ENCODE results near the gene CHFR. TPM values are rescaled to one million over a fixed set of nuclear protein-coding genes. Genes with fewer than 3 reads are reported as not detected.
"Not testable (repeated sequence)": the region's sequence is repeated elsewhere in the genome, so short reads cannot be mapped to it uniquely, and the experiment has no call there.

The CHFR gene
- total RNA-seq, 1 experiment from 2014 or later: 32.3 TPM

DNA sequence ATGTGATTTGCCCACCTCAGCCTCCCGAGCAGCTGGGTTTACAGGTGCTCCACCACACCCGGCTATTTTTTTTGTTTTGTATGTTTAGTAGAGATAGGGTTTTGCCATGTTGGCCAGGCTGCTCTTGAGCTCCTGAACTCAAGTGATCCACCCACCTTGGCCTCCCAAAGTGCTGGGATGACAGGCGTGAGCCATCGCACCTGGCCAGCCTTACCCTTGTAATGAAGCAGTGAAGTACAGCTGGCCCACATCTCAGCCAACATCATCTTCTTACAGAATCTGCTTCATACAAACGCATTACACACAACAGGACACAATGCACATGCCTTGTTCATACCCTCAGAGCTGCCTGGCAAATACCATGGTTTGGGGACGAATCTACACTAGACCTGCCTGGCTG is 31.3 kb upstream of the CHFR start:
- intact Hi-C loops (cut with micrococcal nuclease; ENCODE audit: unreplicated experiment): no loop called here
- no TSS peak for BruUV-seq (replicated peaks)
- POLR2A ChIA-PET: no interaction called here
- peaks cover 51% of the 10 kb centered on the region for H3K9me3 Mint-ChIP-seq (ENCODE audit: unreplicated experiment)
- no peaks in the 10 kb centered on the region for H3K4me1 ChIP-seq
- CTCF ChIA-PET: no interaction called here
- no peaks in the 10 kb centered on the region for H3K4me1 Mint-ChIP-seq (ENCODE audit: low read depth, unreplicated experiment)
- no peak overlapping the region for H3K4me3 Mint-ChIP-seq (ENCODE audit: unreplicated experiment)
- DNase-seq: no peak
- peaks cover 22% of the 10 kb centered on the region for H3K9me3 ChIP-seq
- H3K36me3 Mint-ChIP-seq (ENCODE audit: insufficient read depth, unreplicated experiment): no peaks in the 10 kb centered on the region
- TF ChIP-seq, protein P1, sequence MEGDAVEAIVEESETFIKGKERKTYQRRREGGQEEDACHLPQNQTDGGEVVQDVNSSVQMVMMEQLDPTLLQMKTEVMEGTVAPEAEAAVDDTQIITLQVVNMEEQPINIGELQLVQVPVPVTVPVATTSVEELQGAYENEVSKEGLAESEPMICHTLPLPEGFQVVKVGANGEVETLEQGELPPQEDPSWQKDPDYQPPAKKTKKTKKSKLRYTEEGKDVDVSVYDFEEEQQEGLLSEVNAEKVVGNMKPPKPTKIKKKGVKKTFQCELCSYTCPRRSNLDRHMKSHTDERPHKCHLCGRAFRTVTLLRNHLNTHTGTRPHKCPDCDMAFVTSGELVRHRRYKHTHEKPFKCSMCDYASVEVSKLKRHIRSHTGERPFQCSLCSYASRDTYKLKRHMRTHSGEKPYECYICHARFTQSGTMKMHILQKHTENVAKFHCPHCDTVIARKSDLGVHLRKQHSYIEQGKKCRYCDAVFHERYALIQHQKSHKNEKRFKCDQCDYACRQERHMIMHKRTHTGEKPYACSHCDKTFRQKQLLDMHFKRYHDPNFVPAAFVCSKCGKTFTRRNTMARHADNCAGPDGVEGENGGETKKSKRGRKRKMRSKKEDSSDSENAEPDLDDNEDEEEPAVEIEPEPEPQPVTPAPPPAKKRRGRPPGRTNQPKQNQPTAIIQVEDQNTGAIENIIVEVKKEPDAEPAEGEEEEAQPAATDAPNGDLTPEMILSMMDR (IDR thresholded peaks at IDR 0.05; ENCODE audit: insufficient read depth in 1 of 2, low read depth in 1 of 2, low read length in 1 of 2, severe bottlenecking in 1 of 2, unreplicated experiment in 1 of 2): no peak
- H3K36me3 ChIP-seq (ENCODE audit: control insufficient read depth, insufficient read depth, low read length): no peaks in the 10 kb centered on the region
- no peaks in the 10 kb centered on the region for H3K27me3 ChIP-seq (replicated peaks; ENCODE audit: control insufficient read depth, insufficient read depth, low read length)
- H3K27ac Mint-ChIP-seq (ENCODE audit: unreplicated experiment): no peak overlapping the region
- H3K27me3 Mint-ChIP-seq (ENCODE audit: insufficient read depth, unreplicated experiment): no peaks in the 10 kb centered on the region
- H3K4me3 ChIP-seq (ENCODE audit: low read depth, low read length): no peak overlapping the region

DNA sequence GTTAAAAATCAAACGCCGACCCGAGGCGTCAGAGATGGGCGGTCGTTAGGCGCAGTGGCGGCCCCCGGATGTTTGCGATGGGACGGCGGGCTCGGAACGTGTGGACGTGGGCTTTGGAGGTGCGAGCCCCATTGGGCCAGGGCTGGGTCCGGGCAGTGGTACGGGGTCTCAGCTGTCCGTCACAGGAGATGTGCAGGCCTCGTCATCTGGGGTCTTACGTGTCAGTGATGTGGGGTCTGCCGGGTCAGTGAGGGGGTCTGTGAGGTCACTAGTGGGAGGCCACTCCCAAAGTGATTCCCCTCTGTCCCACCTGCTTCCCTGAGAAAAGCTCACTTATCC is 21.6 kb upstream of the CHFR start:
- Histone ChIP-seq H3K9me3 (peaks cover 16% of the 10 kb centered on the region), H3K27me3 (replicated peaks; ENCODE audit: control insufficient read depth, insufficient read depth, low read length) (no peaks in the 10 kb centered on the region), H3K36me3 (ENCODE audit: control insufficient read depth, insufficient read depth, low read length) (no peaks in the 10 kb centered on the region), H3K4me1 (no peaks in the 10 kb centered on the region), H3K4me3 (ENCODE audit: low read depth, low read length) (peak overlapping the region; percentile 57)
- Mint-ChIP-seq H3K4me3 (ENCODE audit: unreplicated experiment) (peak overlapping the region; percentile 73), H3K36me3 (ENCODE audit: insufficient read depth, unreplicated experiment) (peaks cover 9% of the 10 kb centered on the region), H3K27me3 (ENCODE audit: insufficient read depth, unreplicated experiment) (no peaks in the 10 kb centered on the region), H3K4me1 (ENCODE audit: low read depth, unreplicated experiment) (no peaks in the 10 kb centered on the region), H3K9me3 (ENCODE audit: unreplicated experiment) (peaks cover 29% of the 10 kb centered on the region), H3K27ac (ENCODE audit: unreplicated experiment) (peak overlapping the region; percentile 48)
- BruUV-seq (replicated peaks): no TSS peak
- ChIA-PET POLR2A (no interaction called here), CTCF (no interaction called here)
- TF ChIP-seq, protein P1 (IDR thresholded peaks at IDR 0.05; ENCODE audit: insufficient read depth in 1 of 2, low read depth in 1 of 2, low read length in 1 of 2, severe bottlenecking in 1 of 2, unreplicated experiment in 1 of 2): no peak
- DNase-seq: no peak
- intact Hi-C loops (cut with micrococcal nuclease; ENCODE audit: unreplicated experiment): loop anchor here (2.0 kb wide), 1 partner anchor 22 kb away; the partner anchor contains the start of gene CHFR

DNA sequence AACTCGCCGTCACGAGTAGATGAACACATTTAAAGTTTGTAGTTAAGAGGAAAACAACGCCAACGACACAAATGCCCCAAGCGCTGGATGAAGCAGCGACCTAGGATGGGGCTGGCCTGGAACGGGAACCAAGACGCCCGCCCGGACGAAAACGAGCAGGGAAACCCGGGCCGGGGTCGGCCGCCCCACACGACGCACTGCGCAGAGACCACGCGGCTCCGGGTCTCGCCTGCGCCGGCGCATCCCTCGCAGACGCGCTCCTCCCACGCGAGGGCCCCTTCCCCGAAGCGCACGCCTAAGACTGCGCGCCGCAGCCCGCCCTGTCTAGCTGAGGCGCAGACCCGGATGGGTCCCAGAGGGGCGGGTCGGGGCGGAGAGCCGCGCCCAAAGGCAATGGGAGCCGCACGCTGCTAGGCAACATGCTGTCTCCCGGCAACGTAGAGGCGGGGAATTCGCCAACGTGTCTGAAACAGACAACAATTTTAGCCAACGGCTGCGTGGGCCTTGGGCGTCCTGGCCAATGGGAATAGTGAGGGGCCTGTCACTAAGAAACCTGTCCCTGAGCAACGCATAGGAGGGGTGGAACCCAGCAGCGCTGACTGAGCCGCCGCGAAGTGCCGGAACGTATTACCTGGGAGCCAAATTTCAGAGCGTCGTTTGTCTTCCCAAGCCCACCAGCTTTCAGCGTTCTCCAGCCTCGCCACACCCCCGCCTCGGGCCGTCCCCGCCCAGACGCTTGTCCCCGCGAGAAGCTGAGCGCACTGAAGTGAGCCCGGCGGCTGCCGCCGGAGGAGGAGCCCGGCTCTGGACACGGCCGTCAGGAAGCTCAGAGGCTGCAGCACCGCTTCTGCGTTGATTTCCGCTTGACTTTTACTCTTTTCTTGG is 21.0 kb upstream of the CHFR start:
- peak overlapping the region; percentile 73 for H3K4me3 Mint-ChIP-seq (ENCODE audit: unreplicated experiment)
- peaks cover 27% of the 10 kb centered on the region for H3K9me3 Mint-ChIP-seq (ENCODE audit: unreplicated experiment)
- no peaks in the 10 kb centered on the region for H3K27me3 Mint-ChIP-seq (ENCODE audit: insufficient read depth, unreplicated experiment)
- Histone ChIP-seq H3K27me3 (replicated peaks; ENCODE audit: control insufficient read depth, insufficient read depth, low read length) (no peaks in the 10 kb centered on the region), H3K9me3 (peaks cover 16% of the 10 kb centered on the region), H3K4me1 (no peaks in the 10 kb centered on the region), H3K36me3 (ENCODE audit: control insufficient read depth, insufficient read depth, low read length) (no peaks in the 10 kb centered on the region), H3K4me3 (ENCODE audit: low read depth, low read length) (peak overlapping the region; percentile 57)
- CTCF ChIA-PET: no interaction called here
- peak; percentile 91 to 95 for DNase-seq
- peaks cover 9% of the 10 kb centered on the region for H3K36me3 Mint-ChIP-seq (ENCODE audit: insufficient read depth, unreplicated experiment)
- no peaks in the 10 kb centered on the region for H3K4me1 Mint-ChIP-seq (ENCODE audit: low read depth, unreplicated experiment)
- intact Hi-C loops (cut with micrococcal nuclease; ENCODE audit: unreplicated experiment): loop anchor here (2.0 kb wide), 1 partner anchor 22 kb away; the partner anchor contains the start of gene CHFR
- no TSS peak for BruUV-seq (replicated peaks)
- peak overlapping the region; percentile 48 for H3K27ac Mint-ChIP-seq (ENCODE audit: unreplicated experiment)
- POLR2A ChIA-PET: no interaction called here
- TF ChIP-seq, protein P1 (IDR thresholded peaks at IDR 0.05; ENCODE audit: insufficient read depth in 1 of 2, low read depth in 1 of 2, low read length in 1 of 2, severe bottlenecking in 1 of 2, unreplicated experiment in 1 of 2): no peak

DNA sequence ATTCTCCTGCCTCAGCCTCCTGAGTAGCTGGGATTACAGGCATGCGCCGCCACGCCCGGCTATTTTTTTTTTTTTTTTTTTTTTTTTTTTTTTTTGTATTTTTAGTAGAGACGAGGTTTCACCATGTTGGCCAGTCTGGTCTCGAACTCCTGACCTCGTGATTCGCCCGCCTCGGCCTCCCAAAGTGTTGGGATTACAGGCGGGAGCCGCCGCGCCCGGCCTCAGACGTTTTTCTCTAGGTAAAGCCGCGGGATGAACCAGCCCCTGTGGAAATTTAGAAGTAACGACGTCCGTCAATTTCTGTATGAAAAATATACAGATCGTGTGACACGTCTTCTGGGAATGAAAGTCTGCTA is 20.4 kb upstream of the CHFR start:
- H3K27me3 Mint-ChIP-seq (ENCODE audit: insufficient read depth, unreplicated experiment); DNase-seq; POLR2A ChIA-PET; BruUV-seq (replicated peaks); H3K4me1 Mint-ChIP-seq (ENCODE audit: low read depth, unreplicated experiment); H3K27me3 ChIP-seq (replicated peaks; ENCODE audit: control insufficient read depth, insufficient read depth, low read length); H3K4me1 ChIP-seq; H3K36me3 Mint-ChIP-seq (ENCODE audit: insufficient read depth, unreplicated experiment); CTCF ChIA-PET; H3K36me3 ChIP-seq (ENCODE audit: control insufficient read depth, insufficient read depth, low read length); H3K27ac Mint-ChIP-seq (ENCODE audit: unreplicated experiment): not testable (repeated sequence)
- peaks cover 16% of the 10 kb centered on the region for H3K9me3 ChIP-seq
- peak overlapping the region; percentile 73 for H3K4me3 Mint-ChIP-seq (ENCODE audit: unreplicated experiment)
- intact Hi-C loops (cut with micrococcal nuclease; ENCODE audit: unreplicated experiment): loop anchor here (2.0 kb wide), 1 partner anchor 21 kb away; the partner anchor contains the start of gene CHFR
- peaks cover 27% of the 10 kb centered on the region for H3K9me3 Mint-ChIP-seq (ENCODE audit: unreplicated experiment)
- peak overlapping the region; percentile 57 for H3K4me3 ChIP-seq (ENCODE audit: low read depth, low read length)

Measured in Caco-2 (cell line).